HepG2 (cell line): Measurements from ENCODE around the gene ZNF544. TPM values are rescaled to one million over a fixed set of nuclear protein-coding genes. Genes with fewer than 3 reads are reported as not detected.

ENCODE experiments used
- CENPT ChIP-seq: sonication (generic); formaldehyde crosslinking; IDR thresholded peaks from 2 replicates; pipeline ENCODE4 v1.8.0; 2022; ENCODE audit warnings: low read depth, mild to moderate bottlenecking, moderate library complexity, missing genetic modification reagents
- FOXC1 ChIP-seq: sonication (generic); formaldehyde crosslinking; IDR thresholded peaks from 2 replicates; pipeline ENCODE4 v1.8.0; 2022; ENCODE audit warnings: mild to moderate bottlenecking, missing genetic modification reagents, borderline replicate concordance
- FOXJ3 ChIP-seq: sonication (generic); formaldehyde crosslinking; IDR thresholded peaks from 2 replicates; pipeline ENCODE4 v1.4.0; 2020; ENCODE audit warnings: missing genetic modification reagents, mild to moderate bottlenecking, borderline replicate concordance
- HOMEZ ChIP-seq: IDR thresholded peaks from 2 replicates; pipeline ENCODE4 v1.6.1; 2016; ENCODE audit warnings: low read depth
- KLF13 ChIP-seq: sonication (generic); formaldehyde crosslinking; IDR thresholded peaks from 2 replicates; pipeline ENCODE4 v1.4.0; 2020; ENCODE audit warnings: mild to moderate bottlenecking, missing genetic modification reagents
- MAFG ChIP-seq: sonication (generic); formaldehyde crosslinking; IDR thresholded peaks from 2 replicates; pipeline ENCODE4 v1.5.1; 2020; ENCODE audit warnings: mild to moderate bottlenecking, missing genetic modification reagents
- MTF1 ChIP-seq: sonication (generic); formaldehyde crosslinking; IDR thresholded peaks from 2 replicates; pipeline ENCODE4 v1.5.0; 2020; ENCODE audit warnings: missing genetic modification reagents
- MXI1 ChIP-seq: IDR thresholded peaks from 3 replicates; pipeline ENCODE4 v1.6.1; 2012; ENCODE audit warnings: low read depth, low read length, inconsistent platforms, borderline replicate concordance
- THAP8 ChIP-seq: sonication (generic); formaldehyde crosslinking; IDR thresholded peaks from 2 replicates; pipeline ENCODE4 v1.5.1; 2020; ENCODE audit warnings: missing genetic modification reagents, mild to moderate bottlenecking, borderline replicate concordance
- ZBTB49 ChIP-seq: sonication (generic); formaldehyde crosslinking; IDR thresholded peaks from 2 replicates; pipeline ENCODE4 v1.4.0; 2020; ENCODE audit warnings: missing genetic modification reagents, borderline replicate concordance
- ZNF274 ChIP-seq: sonication (generic); formaldehyde crosslinking; IDR thresholded peaks from 2 replicates; pipeline ENCODE4 v1.5.1; 2020; ENCODE audit warnings: mild to moderate bottlenecking, missing genetic modification reagents
- ZNF33A ChIP-seq: sonication (generic); formaldehyde crosslinking; IDR thresholded peaks from 2 replicates; pipeline ENCODE4 v1.5.1; 2020; ENCODE audit warnings: missing genetic modification reagents, mild to moderate bottlenecking, moderate library complexity, borderline replicate concordance
- ZNF558 ChIP-seq: sonication (generic); formaldehyde crosslinking; IDR thresholded peaks from 2 replicates; pipeline ENCODE4 v1.9.0; 2022; ENCODE audit warnings: mild to moderate bottlenecking, missing genetic modification reagents, borderline replicate concordance
- ZNF597 ChIP-seq: sonication (generic); formaldehyde crosslinking; IDR thresholded peaks from 2 replicates; pipeline ENCODE4 v1.5.0; 2020; ENCODE audit warnings: missing genetic modification reagents
- ZSCAN21 ChIP-seq: sonication (generic); formaldehyde crosslinking; IDR thresholded peaks from 2 replicates; pipeline ENCODE4 v1.8.0; 2022; ENCODE audit warnings: mild to moderate bottlenecking, missing genetic modification reagents, moderate library complexity, borderline replicate concordance
- polyA plus RNA-seq, 8 experiments: library from polyadenylated mRNA; depleted of rRNA in 3 of 8; stranded (reverse) in 7 of 8; unstranded in 1 of 8; fragments of >200 nt; fragmentation: Illumina TruSeq in 4 of 8; extraction: Trizol in 4 of 8; gene quantifications; 2 replicates each; pipeline versions ENCODE4 v1.2.1 to v1.2.3, GENCODE V29; 2011 to 2016; ENCODE audit warnings: low read depth in 4 of 8, missing spikeins in 1 of 8, mixed read lengths in 1 of 8; ENCODE audit not compliant: insufficient read depth in 1 of 8
- total RNA-seq, 5 experiments: library from RNA; depleted of rRNA; stranded (reverse); fragments of >200 nt; fragmentation: Illumina TruSeq; extraction: Trizol; gene quantifications; 2 replicates each; pipeline ENCODE4 v1.2.3, GENCODE V29; 2016; ENCODE audit warnings: low read depth in 1 of 5

ZNF544 gene
- total and polyA plus RNA-seq, 2 of the 13 experiments (the other 11 are each of a cell fraction or from before 2014, with no cell fraction given): 13.1 to 17.0 TPM

GRCh38 chr19:58305065-58305931, 76.6 kb downstream of the ZNF544 start, which contains the start of gene ERVK3-1 (continued):
- TF ChIP-seq CENPT (CRISPR knock-in tag): no peak
- TF ChIP-seq MTF1: no peak
- no peak for TF ChIP-seq HOMEZ (CRISPR knock-in tag)
- no peak; the same call in 1 of the 2 replicates for TF ChIP-seq FOXJ3 (CRISPR knock-in tag)
- TF ChIP-seq ZSCAN21 (CRISPR knock-in tag): no peak; the same call in 1 of the 2 replicates
- TF ChIP-seq ZNF597 (CRISPR knock-in tag): no peak
- TF ChIP-seq ZNF558 (CRISPR knock-in tag): 0 out of 2 replicates have a peak, but pooled peaks have one; percentile 13
- no peak for TF ChIP-seq THAP8
- no peak for TF ChIP-seq ZNF33A (CRISPR knock-in tag)
- peak; percentile 90 for TF ChIP-seq MXI1
- no peak for TF ChIP-seq ZBTB49
- TF ChIP-seq MAFG (CRISPR knock-in tag): no peak
- peak; percentile 91; the same call in 1 of the 2 replicates for TF ChIP-seq FOXC1 (CRISPR knock-in tag)
- peak; percentile 83; the same call in 1 of the 2 replicates for TF ChIP-seq KLF13
- TF ChIP-seq ZNF274 (CRISPR knock-in tag): peak; percentile 91
